T-helper 9 cell (primary cell): Measurements from ENCODE around the gene BCAP29.
"Not testable (repeated sequence)": the region's sequence is repeated elsewhere in the genome, so short reads cannot be mapped to it uniquely, and the experiment has no call there.

Source experiments
- DNase-seq: peaks from one replicate; pipeline ENCODE4 v3.0.0-alpha.2; 2020

Gene BCAP29

GRCh38 chr7:107627002-107627401 is 47.0 kb downstream of the BCAP29 start:
- no peak for DNase-seq

GRCh38 chr7:107628461-107629064 is 48.5 kb downstream of the BCAP29 start:
- DNase-seq, result no peak

DNA sequence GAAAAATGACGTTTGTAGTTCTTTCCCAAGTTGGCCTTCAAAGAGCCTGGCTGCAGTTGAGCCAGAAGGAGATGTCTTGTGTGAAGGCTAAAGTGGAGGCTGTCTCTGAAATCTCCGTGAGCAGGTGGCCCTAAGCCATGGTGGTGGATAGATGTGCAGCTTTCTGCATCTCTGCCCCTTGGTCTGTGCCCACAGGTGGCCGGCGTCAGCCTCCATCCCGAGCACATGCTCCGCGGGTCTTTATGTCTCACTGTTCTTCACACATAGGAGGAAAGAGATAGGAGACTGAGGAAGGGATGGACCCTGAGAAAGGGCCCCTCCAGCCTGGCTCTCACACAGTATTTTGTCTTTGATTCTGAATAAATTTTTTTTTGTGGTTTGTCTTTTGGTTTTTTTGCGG is 50.3 kb downstream of the BCAP29 start:
- DNase-seq, result no peak

GRCh38 chr7:107631588-107632491 is 51.8 kb downstream of the BCAP29 start:
- no peak for DNase-seq

GRCh38 chr7:107632492-107632865 is 52.4 kb downstream of the BCAP29 start:
- no peak for DNase-seq

GRCh38 chr7:107638594-107638993 is 58.5 kb downstream of the BCAP29 start:
- DNase-seq, result no peak

DNA sequence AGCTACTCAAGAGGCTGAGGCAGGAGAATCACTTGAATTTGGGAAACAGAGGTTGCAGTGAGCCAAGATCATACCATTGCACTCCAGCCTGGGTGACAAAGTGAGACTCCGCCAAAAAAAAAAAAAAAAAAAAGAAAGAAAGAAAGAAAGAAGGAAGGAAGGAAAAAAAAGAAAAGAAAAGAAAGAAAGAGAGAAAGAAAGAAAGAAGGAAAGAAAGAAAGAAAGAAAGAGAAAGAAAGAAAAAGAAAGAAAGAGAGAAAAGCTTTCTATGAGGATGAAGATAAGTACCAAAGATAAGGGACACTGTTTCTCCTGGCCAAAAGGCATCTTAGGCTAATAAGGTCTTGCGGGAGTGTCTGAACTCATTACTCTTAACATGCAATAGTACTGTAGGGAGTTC is 59.0 kb downstream of the BCAP29 start:
- not testable (repeated sequence) for DNase-seq

DNA sequence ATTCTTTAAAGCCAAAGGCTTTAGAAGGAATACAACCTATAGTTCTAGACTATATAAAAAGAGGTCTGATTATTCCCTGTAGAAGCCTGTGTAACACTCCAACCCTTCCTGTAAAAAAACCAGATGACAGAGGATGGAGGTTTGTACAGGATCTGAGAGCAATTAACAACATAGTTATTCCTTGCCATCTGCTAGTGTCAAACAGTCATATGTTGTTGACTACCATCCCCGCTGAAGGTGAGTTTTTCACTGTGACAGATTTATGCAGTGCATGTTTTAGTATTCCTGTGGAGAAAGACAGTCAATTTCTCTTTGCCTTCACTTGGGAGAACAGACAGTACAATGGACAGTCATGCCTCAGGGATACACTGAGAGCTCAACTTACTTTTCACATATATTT is 61.6 kb downstream of the BCAP29 start:
- no peak for DNase-seq

DNA sequence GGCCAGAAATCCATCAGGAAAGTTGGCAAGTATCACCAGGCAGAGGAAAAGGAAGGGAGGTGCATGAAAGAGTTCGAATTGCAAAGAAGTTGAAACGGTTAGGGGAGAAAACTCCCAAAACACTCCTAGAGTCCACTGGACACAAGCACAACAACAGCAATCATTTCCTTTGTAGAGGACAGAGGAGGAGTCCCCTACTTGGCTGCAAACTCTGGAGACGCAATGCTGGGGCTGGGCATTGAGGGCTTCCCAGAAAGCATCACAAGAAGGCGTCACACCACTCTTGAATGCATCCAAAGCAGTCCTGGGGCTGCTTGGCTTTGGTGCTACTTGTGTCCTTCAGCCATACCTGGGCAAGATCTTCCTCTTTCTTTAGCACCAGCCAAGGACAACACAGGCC is 62.5 kb downstream of the BCAP29 start:
- no peak for DNase-seq

GRCh38 chr7:107643407-107643806 is 63.4 kb downstream of the BCAP29 start:
- no peak for DNase-seq

- DNase-seq, result no peak
These were observed 63.9 kb downstream of the BCAP29 start for GRCh38 chr7:107643938-107644308.

- no peak for DNase-seq
These were observed 64.4 kb downstream of the BCAP29 start for GRCh38 chr7:107644309-107644974.

DNA sequence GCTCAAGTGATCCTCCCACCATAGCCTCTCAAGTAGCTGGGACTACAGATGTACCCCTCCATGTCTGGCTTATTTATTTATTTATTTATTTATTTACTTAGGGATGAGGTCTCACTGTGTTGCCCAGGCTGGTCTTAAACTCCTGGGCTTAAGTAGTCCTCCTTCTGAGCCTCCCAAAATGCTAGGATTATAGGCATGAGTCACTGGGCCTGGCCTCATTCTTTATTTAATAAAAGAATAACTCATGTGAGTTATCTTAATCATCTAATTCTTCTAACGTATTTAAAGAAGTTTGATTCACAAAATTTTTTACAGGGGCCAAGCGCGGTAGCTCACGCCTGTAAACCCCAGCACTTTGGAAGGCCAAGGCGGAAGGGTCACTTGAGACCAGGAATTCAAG is 72.6 kb downstream of the BCAP29 start:
- DNase-seq, result no peak

GRCh38 chr7:107658467-107658866 is 78.4 kb downstream of the BCAP29 start:
- DNase-seq, result no peak

DNA sequence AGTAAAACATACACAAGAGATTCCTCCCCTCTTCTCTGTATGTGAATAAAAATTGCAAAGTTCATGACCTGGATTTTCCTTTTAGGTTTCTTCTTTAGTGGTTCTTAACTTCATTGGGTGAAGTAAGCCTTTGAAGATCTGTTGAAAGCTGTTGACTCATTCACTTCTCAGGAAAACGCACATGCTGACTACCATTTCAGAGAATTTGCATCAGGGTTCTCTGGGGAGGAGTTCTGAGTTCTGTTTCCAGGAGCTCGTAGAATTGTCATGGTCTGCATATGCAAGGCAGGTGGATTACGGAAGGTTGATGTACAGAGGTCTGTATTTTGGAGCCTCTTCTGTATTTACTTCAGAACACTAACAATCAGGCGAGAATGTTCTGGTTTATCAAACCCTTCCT is 79.6 kb downstream of the BCAP29 start:
- DNase-seq, result no peak

- DNase-seq, result no peak
These were observed 80.5 kb downstream of the BCAP29 start, which contains the start of gene SLC26A4 for GRCh38 chr7:107660381-107661080. TSS of gene SLC26A4 (plus strand) at chr7:107660828. CDS start at chr7:107661642, 814 bp downstream.

DNA sequence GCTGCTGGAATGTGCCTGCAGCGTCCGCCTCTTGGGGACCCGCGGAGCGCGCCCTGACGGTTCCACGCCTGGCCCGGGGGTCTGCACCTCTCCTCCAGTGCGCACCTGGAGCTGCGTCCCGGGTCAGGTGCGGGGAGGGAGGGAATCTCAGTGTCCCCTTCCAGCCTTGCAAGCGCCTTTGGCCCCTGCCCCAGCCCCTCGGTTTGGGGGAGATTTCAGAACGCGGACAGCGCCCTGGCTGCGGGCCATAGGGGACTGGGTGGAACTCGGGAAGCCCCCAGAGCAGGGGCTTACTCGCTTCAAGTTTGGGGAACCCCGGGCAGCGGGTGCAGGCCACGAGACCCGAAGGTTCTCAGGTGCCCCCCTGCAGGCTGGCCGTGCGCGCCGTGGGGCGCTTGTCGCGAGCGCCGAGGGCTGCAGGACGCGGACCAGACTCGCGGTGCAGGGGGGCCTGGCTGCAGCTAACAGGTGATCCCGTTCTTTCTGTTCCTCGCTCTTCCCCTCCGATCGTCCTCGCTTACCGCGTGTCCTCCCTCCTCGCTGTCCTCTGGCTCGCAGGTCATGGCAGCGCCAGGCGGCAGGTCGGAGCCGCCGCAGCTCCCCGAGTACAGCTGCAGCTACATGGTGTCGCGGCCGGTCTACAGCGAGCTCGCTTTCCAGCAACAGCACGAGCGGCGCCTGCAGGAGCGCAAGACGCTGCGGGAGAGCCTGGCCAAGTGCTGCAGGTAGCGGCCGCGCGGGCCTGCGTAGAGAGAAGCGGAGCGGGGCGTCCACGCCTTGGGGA is 81.2 kb downstream of the BCAP29 start:
- DNase-seq, result peak; percentile 17

DNA sequence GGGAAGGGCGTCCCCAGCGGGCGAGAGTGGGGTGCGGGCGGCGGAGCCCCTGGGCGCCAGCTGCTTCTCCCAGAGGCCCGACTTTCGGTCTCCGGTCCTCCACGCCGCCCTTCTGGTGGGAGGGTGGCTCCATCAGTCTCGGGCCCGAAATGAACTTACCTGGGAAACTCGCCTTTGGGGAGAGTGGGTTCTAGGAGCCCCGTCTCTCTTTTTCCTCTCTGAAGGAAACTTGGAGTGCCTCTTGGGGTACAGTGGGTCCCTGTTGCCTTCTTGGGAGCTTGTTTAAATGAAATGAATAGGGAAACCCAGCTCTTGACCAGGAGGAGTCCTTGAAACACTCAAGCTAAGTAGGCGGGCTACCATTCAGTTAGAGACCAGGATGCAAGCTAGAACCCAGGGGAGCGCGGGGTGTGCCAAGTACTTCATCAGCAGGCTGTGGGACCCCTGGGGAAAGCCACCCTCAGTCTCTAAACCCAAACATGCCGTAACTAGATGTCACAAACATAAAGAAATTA is 81.9 kb downstream of the BCAP29 start:
- no peak for DNase-seq

DNA sequence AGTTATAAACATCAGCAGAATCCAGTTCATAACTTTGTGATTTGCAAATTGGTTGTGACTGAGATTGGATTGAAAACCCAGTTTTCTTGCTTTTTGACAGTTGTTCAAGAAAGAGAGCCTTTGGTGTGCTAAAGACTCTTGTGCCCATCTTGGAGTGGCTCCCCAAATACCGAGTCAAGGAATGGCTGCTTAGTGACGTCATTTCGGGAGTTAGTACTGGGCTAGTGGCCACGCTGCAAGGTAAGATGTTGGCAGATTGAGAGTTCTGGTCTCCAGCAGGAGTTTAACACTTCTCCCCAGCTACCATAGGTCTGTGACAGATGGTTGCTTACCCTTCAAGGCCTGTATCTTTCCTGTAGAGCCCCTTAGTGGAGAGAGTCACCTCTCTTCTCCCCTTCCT is 83.2 kb downstream of the BCAP29 start:
- no peak for DNase-seq

GRCh38 chr7:107666790-107667189 is 86.7 kb downstream of the BCAP29 start:
- no peak for DNase-seq

DNA sequence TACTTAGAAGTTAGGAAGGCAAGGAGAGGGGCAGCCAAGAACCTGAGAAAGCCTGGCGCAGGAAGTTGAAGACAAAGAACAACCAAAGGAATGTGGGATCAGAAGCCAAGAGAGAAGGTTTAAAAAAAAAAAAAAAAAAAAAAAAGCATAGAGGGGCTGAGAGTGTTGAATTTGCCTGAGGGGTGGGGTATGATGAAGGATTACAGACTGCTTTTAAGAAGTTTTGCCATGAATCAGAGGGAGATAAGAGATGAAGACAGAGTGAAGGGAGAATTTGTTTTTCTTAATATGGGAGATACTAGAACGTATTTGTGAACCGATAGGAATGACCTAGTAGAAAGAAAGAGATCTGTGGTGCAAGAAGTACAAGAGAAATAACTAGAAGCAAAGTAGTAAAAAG is 87.3 kb downstream of the BCAP29 start:
- DNase-seq, result no peak

DNA sequence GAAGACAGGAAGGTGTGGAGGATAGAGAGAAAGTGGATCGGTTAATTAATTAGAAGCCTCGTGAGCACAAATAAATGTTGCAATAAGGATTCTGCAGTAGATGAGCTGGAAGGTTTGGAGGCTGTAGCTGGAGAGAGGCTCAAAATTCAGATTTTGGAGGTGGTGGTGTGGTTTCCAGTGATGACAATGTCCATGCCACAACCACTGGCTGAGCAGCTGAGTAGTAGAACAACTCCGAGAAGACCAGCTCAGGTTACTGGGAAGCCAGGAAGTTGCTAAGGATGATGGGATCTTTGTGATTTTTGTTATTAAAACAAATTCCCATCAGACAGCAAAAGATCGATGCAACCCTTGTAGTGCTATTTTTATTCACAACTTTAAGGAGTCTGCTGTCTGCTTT is 88.2 kb downstream of the BCAP29 start:
- no peak for DNase-seq
